GM13976 (cell line): Measurements from ENCODE around the gene KRTAP1-3.

Experiments used
- DNase-seq: peaks from one replicate; pipeline ENCODE4 v3.0.0; 2012; ENCODE audit warnings: low spot score
- in situ Hi-C: fragments of 300-500 bp; cut with MboI; formaldehyde crosslinking; loops from one replicate; pipeline ENCODE4 v1.12.0; 2022; ENCODE audit warnings: low sequenced_read_pairs, mixed read lengths, inconsistent platforms; ENCODE audit not compliant: unreplicated experiment
- TF ChIP-seq, protein P1 (sequence below): IDR thresholded peaks from 2 replicates; pipeline ENCODE4 v1.5.1; 2012; ENCODE audit warnings: borderline replicate concordance, mild to moderate bottlenecking; ENCODE audit not compliant: insufficient read depth; ENCODE audit errors: extremely low read depth, missing control alignments, control extremely low read depth

Gene KRTAP1-3

DNA sequence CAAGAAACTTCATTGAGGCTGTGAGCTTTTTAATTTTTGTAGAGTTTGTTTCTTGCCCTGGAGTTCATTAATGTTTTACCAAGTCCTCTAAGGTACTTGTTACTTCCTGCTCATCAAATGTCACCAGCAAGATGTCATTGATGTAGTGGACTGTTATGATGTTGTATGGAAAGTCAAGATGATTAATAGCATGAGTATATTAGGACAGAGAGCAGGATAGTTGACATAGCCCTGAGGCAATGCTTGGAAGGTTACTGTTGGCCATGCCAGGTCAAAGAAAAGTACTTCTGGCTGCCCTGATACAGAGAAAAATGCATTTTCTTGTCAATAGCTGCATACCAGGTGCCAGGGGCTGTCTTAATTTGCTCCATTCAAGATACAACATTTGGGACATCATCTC, 14.3 kb downstream of the KRTAP1-3 start:
- in situ Hi-C loops: no loop called here
- TF ChIP-seq, protein P1, sequence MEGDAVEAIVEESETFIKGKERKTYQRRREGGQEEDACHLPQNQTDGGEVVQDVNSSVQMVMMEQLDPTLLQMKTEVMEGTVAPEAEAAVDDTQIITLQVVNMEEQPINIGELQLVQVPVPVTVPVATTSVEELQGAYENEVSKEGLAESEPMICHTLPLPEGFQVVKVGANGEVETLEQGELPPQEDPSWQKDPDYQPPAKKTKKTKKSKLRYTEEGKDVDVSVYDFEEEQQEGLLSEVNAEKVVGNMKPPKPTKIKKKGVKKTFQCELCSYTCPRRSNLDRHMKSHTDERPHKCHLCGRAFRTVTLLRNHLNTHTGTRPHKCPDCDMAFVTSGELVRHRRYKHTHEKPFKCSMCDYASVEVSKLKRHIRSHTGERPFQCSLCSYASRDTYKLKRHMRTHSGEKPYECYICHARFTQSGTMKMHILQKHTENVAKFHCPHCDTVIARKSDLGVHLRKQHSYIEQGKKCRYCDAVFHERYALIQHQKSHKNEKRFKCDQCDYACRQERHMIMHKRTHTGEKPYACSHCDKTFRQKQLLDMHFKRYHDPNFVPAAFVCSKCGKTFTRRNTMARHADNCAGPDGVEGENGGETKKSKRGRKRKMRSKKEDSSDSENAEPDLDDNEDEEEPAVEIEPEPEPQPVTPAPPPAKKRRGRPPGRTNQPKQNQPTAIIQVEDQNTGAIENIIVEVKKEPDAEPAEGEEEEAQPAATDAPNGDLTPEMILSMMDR: no peak
- DNase-seq: no peak

DNA sequence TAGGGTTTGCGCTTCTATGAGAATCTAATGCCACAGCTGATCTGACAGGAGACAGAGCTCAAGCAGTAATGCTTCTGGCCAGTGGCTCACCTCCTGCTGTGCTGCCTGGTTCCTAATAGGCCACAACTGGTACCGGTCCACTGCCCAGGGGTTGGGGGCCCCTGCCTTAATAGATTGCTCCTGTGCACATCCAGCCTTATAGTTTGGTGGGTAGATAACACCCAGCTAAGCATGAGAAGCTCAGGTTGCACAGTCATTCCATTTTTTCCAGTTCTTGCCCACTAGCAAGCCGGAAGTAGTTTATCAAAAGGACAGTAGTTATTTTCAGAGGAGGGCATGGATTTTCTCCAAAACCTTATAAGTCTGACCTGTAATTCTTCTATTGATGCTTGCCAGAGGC, 15.3 kb downstream of the KRTAP1-3 start:
- DNase-seq: no peak
- in situ Hi-C loops: no loop called here
- TF ChIP-seq, protein P1: no peak

DNA sequence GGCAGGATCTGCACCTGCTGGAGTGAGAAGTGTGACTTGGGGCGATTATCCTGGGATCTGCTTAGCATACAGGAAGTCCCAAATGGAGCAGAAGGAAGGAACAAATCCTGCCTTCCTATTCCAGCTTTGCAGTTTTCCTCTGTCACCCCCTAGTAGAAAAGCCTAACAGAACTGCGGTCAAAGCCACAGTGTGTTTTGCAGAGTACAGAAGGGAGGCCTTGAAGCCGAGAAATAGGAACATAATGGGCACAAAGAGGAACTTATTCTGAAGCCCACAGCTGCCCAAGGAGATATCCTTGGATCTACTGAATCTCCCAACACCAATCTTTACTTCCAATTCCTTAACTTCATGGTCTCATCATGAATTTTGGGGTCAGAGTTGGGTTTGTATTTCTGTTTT, 16.1 kb downstream of the KRTAP1-3 start:
- TF ChIP-seq, protein P1: no peak
- in situ Hi-C loops: no loop called here
- DNase-seq: no peak

DNA sequence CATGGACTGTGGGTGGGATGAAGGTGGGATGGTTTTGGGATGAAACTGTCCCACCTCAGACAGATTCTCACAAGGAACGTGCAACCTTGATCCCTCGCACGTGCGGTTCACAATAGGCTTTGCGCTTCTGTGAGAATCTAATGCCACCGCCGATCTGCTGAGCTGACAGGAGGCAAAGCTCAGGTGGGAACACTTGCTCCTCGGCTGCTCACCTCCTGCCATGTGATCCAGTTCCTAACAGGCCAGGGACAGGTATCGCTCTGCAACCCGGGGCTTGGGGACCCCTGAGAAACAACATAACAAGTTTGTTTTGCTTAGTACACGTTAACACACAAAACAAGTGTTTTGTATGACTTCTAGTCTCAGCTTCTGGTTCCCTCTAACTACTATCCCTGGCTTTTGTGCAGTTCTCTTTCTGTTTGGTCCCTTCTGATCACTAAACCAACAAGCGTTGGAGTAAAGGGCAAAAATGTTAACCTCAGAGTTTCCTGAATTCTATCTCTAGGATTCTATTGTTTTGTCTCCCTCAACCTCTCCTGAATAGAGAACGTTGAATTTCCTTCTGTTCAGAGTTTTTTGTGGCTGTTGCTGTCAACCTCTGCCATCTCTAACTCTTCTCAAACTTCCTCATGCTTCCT, 18.0 kb downstream of the KRTAP1-3 start:
- TF ChIP-seq, protein P1: no peak
- in situ Hi-C loops: no loop called here
- no peak for DNase-seq

DNA sequence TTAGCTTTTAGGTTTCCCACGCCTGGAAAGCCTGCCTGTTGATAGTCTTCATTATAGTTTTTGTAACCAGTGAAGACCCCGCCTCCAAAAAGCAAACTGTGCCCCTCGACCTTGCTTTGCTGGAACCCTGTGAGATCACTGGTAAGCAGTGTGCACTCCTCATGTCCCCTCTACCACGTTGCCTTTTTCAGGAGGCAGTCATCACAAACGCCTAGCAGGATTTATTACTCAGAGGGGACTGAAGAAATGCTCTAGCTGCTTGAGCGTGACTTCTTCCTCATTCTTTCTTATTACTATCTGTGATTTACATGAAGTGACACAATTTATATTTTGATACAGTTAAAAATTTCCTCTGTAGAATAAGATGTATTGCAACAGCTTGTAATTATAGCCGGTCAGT, 19.2 kb downstream of the KRTAP1-3 start:
- TF ChIP-seq, protein P1: no peak
- in situ Hi-C loops: no loop called here
- no peak for DNase-seq

DNA sequence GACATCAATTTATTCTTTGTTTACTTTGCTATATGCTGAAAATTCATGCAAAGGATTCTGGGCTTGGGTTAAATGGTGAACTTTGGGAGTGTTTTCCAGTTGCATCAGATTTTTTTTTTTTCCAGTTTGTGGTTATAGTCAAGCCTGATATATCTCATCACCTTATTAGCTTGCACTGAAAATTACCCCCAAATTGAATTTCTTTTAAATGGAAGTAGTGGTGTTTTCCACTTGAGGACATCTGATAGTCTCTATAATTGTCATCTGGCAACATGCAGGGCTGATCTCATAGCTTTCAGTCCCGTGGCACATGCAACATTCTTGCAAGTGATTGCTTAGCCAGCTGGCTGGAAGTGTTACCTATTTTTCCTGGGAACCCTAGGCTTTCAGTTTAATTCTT, 21.1 kb downstream of the KRTAP1-3 start:
- no peak for DNase-seq

More for the DNA sequence above, 21.1 kb downstream of the KRTAP1-3 start:
- in situ Hi-C loops: no loop called here
- TF ChIP-seq, protein P1: no peak
